ENCODE results near the gene EXD1. TPM values are rescaled to one million over a fixed set of nuclear protein-coding genes. Genes with fewer than 3 reads are reported as not detected.
"Not testable (repeated sequence)": the region's sequence is repeated elsewhere in the genome, so short reads cannot be mapped to it uniquely, and the experiment has no call there.

Gene EXD1
- total RNA-seq, 2 donors from 2014 or later = not detected

DNA sequence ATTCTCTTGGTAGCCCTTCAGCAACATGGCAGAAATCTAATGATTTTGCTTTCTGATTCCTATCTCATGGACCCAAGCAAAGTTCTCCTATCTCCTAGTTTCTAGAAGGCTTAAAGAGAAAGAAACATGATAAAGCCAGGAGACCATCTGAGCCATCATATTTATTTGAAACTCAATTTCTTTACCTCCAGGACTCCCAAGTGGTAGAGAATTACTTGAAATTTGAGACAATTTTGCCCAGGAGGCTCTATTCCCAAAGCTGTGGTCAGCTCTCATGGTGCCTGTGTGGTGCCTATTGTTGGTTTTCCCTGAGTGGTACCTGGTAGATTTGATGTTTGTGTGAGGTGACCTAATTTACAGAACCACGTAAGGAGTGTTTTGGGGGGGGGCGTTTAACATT lies 39.3 kb upstream of the EXD1 start:
- H3K36me3 ChIP-seq = peaks cover 15% of the 10 kb centered on the region
- no peaks in the 10 kb centered on the region for H3K9me3 ChIP-seq
- H3K27me3 ChIP-seq (replicated peaks; ENCODE audit: insufficient read depth) = no peaks in the 10 kb centered on the region
- ATAC-seq (ENCODE audit: insufficient number of reproducible peaks, low FRiP score, low read depth) = no peak
- H3K4me3 ChIP-seq = no peak overlapping the region
- TF ChIP-seq, protein P1, sequence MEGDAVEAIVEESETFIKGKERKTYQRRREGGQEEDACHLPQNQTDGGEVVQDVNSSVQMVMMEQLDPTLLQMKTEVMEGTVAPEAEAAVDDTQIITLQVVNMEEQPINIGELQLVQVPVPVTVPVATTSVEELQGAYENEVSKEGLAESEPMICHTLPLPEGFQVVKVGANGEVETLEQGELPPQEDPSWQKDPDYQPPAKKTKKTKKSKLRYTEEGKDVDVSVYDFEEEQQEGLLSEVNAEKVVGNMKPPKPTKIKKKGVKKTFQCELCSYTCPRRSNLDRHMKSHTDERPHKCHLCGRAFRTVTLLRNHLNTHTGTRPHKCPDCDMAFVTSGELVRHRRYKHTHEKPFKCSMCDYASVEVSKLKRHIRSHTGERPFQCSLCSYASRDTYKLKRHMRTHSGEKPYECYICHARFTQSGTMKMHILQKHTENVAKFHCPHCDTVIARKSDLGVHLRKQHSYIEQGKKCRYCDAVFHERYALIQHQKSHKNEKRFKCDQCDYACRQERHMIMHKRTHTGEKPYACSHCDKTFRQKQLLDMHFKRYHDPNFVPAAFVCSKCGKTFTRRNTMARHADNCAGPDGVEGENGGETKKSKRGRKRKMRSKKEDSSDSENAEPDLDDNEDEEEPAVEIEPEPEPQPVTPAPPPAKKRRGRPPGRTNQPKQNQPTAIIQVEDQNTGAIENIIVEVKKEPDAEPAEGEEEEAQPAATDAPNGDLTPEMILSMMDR (IDR thresholded peaks at IDR 0.05) = no peak
- H3K4me1 ChIP-seq (ENCODE audit: control insufficient read depth in 1 of 2, low read depth in 2 of 2) = no peaks in the 10 kb centered on the region
- H3K27ac ChIP-seq = no peak overlapping the region
- DNase-seq (ENCODE audit: low spot score) = no peak

DNA sequence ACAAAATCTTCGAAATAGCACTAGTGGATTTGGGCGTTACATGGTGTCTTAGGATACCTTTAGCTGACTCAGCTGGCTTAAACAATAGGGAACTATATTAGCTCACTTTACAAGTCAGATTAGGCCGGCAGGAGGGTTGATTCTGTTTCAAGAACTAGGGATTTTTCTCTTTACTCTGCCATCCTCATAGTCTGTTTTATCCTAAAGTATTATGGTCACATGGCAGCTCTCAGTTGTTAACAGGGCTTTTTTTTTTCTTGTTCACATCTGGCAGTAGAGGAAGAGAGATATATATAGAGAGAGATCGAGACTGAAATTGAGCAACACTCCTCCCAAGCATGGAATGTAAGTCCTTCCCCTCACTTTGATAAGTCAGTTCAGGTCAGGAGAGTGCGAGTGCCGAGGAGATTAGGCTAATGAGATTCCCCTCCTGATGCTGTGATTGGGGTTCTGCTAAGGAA lies 33.4 kb upstream of the EXD1 start:
- TF ChIP-seq, protein P1 (IDR thresholded peaks at IDR 0.05) = no peak
- H3K4me3 ChIP-seq = no peak overlapping the region
- ATAC-seq (ENCODE audit: insufficient number of reproducible peaks, low FRiP score, low read depth) = no peak
- peaks cover 26% of the 10 kb centered on the region for H3K36me3 ChIP-seq
- H3K27ac ChIP-seq = no peak overlapping the region
- H3K4me1 ChIP-seq (ENCODE audit: control insufficient read depth in 1 of 2, low read depth in 2 of 2) = no peaks in the 10 kb centered on the region
- H3K9me3 ChIP-seq = no peaks in the 10 kb centered on the region
- no peaks in the 10 kb centered on the region for H3K27me3 ChIP-seq (replicated peaks; ENCODE audit: insufficient read depth)
- no peak for DNase-seq (ENCODE audit: low spot score)

GRCh38 chr15:41262571-41262970 lies 32.0 kb upstream of the EXD1 start:
- ATAC-seq (ENCODE audit: insufficient number of reproducible peaks, low FRiP score, low read depth) (no peak), DNase-seq (ENCODE audit: low spot score) (no peak)
- Histone ChIP-seq H3K36me3 (peaks cover 26% of the 10 kb centered on the region), H3K4me3 (no peak overlapping the region), H3K9me3 (no peaks in the 10 kb centered on the region), H3K4me1 (ENCODE audit: control insufficient read depth in 1 of 2, low read depth in 2 of 2) (no peaks in the 10 kb centered on the region), H3K27ac (no peak overlapping the region), H3K27me3 (replicated peaks; ENCODE audit: insufficient read depth) (no peaks in the 10 kb centered on the region)
- TF ChIP-seq, protein P1 (IDR thresholded peaks at IDR 0.05) = no peak

- not testable (repeated sequence) for ATAC-seq (ENCODE audit: insufficient number of reproducible peaks, low FRiP score, low read depth); H3K27ac ChIP-seq; H3K4me1 ChIP-seq (ENCODE audit: control insufficient read depth in 1 of 2, low read depth in 2 of 2); H3K27me3 ChIP-seq (replicated peaks; ENCODE audit: insufficient read depth); H3K4me3 ChIP-seq; DNase-seq (ENCODE audit: low spot score); H3K9me3 ChIP-seq
- peaks cover 24% of the 10 kb centered on the region for H3K36me3 ChIP-seq
Observed at GRCh38 chr15:41260924-41261323, 30.4 kb upstream of the EXD1 start.

- Histone ChIP-seq H3K9me3 (no peaks in the 10 kb centered on the region), H3K4me3 (no peak overlapping the region), H3K36me3 (peaks cover 17% of the 10 kb centered on the region), H3K27me3 (replicated peaks; ENCODE audit: insufficient read depth) (no peaks in the 10 kb centered on the region), H3K27ac (no peak overlapping the region), H3K4me1 (ENCODE audit: control insufficient read depth in 1 of 2, low read depth in 2 of 2) (no peaks in the 10 kb centered on the region)
- no peak for DNase-seq (ENCODE audit: low spot score)
- TF ChIP-seq, protein P1 (IDR thresholded peaks at IDR 0.05) = no peak
- ATAC-seq (ENCODE audit: insufficient number of reproducible peaks, low FRiP score, low read depth) = no peak
Observed at GRCh38 chr15:41259546-41260189, 29.1 kb upstream of the EXD1 start.

Measured in thoracic aorta (tissue), 2 donors.